Effector memory CD8-positive, alpha-beta T cell (primary cell): Measurements from ENCODE around the gene PTGS2.
"Not testable (repeated sequence)": the region's sequence is repeated elsewhere in the genome, so short reads cannot be mapped to it uniquely, and the experiment has no call there.

Source experiments
- ATAC-seq: fragments of 150-1000 bp; cut with Tn5 transposase; replicated peaks from 2 replicates; pipeline ENCODE4 v1.10.0; 2021; ENCODE audit warnings: mild to moderate bottlenecking, moderate library complexity
- DNase-seq, 3 experiments: peaks; one replicate each; pipeline ENCODE4 v3.0.0; 2021
- H3K27ac Mint-ChIP-seq, 2 donors: one replicate each; pipeline ENCODE4 v1.8.0; 2022; ENCODE audit warnings: mild to moderate bottlenecking in 2 of 2, mixed read lengths in 2 of 2, moderate library complexity in 2 of 2
- H3K27me3 Mint-ChIP-seq, 2 donors: one replicate each; pipeline ENCODE4 v1.8.0; 2022; ENCODE audit warnings: mixed read lengths in 2 of 2
- H3K36me3 Mint-ChIP-seq: one replicate; pipeline ENCODE4 v1.8.0; 2022; ENCODE audit warnings: mild to moderate bottlenecking, moderate library complexity, mixed read lengths; ENCODE audit not compliant: insufficient read depth
- H3K4me1 Mint-ChIP-seq, 2 donors: one replicate each; pipeline ENCODE4 v1.8.0; 2022; ENCODE audit warnings: low read depth in 2 of 2, mixed read lengths in 2 of 2
- H3K4me3 Mint-ChIP-seq, 2 donors: one replicate each; pipeline ENCODE4 v1.8.0; 2022; ENCODE audit warnings: mild to moderate bottlenecking in 2 of 2, mixed read lengths in 2 of 2, moderate library complexity in 2 of 2
- H3K9me3 Mint-ChIP-seq, 2 donors: one replicate each; pipeline ENCODE4 v1.8.0; 2022; ENCODE audit warnings: mixed read lengths in 2 of 2

Gene PTGS2

GRCh38 chr1:186682736-186683135 is 2.5 kb upstream of the PTGS2 start:
- no peak for ATAC-seq
- Mint-ChIP-seq H3K36me3 (no peaks in the 10 kb centered on the region), H3K27ac (no peak overlapping the region), H3K4me1 (peaks cover 0 to 3% of the 10 kb centered on the region in 2 donors), H3K4me3 (no peak overlapping the region), H3K9me3 (no peaks in the 10 kb centered on the region), H3K27me3 (peaks cover 27 to 46% of the 10 kb centered on the region in 2 donors)
- no peak for DNase-seq

DNA sequence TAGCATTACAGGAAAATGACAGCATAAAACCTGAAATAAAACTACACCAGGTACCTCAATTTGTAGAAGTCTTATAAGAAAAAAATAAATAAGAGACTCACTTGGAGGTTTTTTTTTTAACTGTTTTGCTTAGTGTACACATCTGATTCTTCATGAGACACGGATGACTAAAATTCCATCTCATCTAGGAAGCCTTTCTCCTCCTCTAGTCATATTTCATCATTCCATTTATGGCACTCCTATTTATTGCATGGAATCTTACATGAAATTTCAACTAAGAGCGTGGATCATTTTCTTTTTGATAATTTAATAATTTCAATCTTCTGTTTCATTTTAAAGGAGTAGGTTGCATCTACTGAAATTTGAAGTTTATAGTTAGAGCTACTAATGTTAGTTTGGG is 1.6 kb upstream of the PTGS2 start:
- Mint-ChIP-seq H3K9me3 (no peaks in the 10 kb centered on the region), H3K4me3 (no peak overlapping the region), H3K36me3 (no peaks in the 10 kb centered on the region), H3K4me1 (peaks cover 0 to 3% of the 10 kb centered on the region in 2 donors), H3K27me3 (peaks cover 27 to 46% of the 10 kb centered on the region in 2 donors), H3K27ac (no peak overlapping the region)
- no peak for DNase-seq
- no peak for ATAC-seq

GRCh38 chr1:186681121-186681520 is 898 bp upstream of the PTGS2 start:
- Mint-ChIP-seq H3K4me1 (peaks cover 0 to 3% of the 10 kb centered on the region in 2 donors), H3K27ac (no peak overlapping the region), H3K36me3 (no peaks in the 10 kb centered on the region), H3K27me3 (peaks cover 27 to 46% of the 10 kb centered on the region in 2 donors), H3K9me3 (no peaks in the 10 kb centered on the region), H3K4me3 (peak overlapping the region in 1 of 2 donors; percentile 47)
- DNase-seq, result no peak
- ATAC-seq, result no peak

DNA sequence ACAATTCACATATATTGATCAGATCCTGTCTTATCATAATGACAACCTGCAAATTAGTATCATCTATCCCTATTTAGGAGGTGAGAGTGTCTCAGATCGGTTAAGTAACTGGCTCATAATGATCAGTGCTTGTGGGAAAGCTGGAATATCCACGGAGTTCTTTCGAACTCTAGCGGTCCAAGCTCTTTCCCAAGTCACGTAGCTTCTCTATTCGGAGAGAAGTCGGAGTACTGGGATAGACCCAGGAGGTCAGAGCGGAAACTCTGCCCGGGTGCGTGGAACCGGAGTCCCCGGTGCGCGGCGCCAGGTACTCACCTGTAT is 339 bp downstream of the PTGS2 start:
- no peaks in the 10 kb centered on the region for H3K9me3 Mint-ChIP-seq
- DNase-seq, result no peak
- peaks cover 27 to 46% of the 10 kb centered on the region in 2 donors for H3K27me3 Mint-ChIP-seq

GRCh38 chr1:186678155-186678554 is 2.1 kb downstream of the PTGS2 start:
- no peak overlapping the region for H3K27ac Mint-ChIP-seq
- no peaks in the 10 kb centered on the region for H3K9me3 Mint-ChIP-seq
- H3K4me3 Mint-ChIP-seq, result no peak overlapping the region
- ATAC-seq (no peak), DNase-seq (no peak)
- peaks cover 0 to 3% of the 10 kb centered on the region in 2 donors for H3K4me1 Mint-ChIP-seq
- peaks cover 20 to 38% of the 10 kb centered on the region in 2 donors for H3K27me3 Mint-ChIP-seq
- peaks cover 3% of the 10 kb centered on the region for H3K36me3 Mint-ChIP-seq

More for the DNA sequence above, 339 bp downstream of the PTGS2 start:
- ATAC-seq, result no peak
- Mint-ChIP-seq H3K4me3 (peak overlapping the region in 1 of 2 donors; percentile 47), H3K36me3 (peaks cover 2% of the 10 kb centered on the region), H3K27ac (no peak overlapping the region), H3K4me1 (peaks cover 0 to 3% of the 10 kb centered on the region in 2 donors)

- H3K27ac Mint-ChIP-seq, result no peak overlapping the region
- H3K4me1 Mint-ChIP-seq, result no peaks in the 10 kb centered on the region
- ATAC-seq, result no peak
- H3K9me3 Mint-ChIP-seq, result peaks cover 0 to 2% of the 10 kb centered on the region in 2 donors
- DNase-seq, result no peak
- H3K4me3 Mint-ChIP-seq, result no peak overlapping the region
- H3K27me3 Mint-ChIP-seq, result no peaks in the 10 kb centered on the region
- peaks cover 3% of the 10 kb centered on the region for H3K36me3 Mint-ChIP-seq
Observed at GRCh38 chr1:186672596-186672995, 7.6 kb downstream of the PTGS2 start.

DNA sequence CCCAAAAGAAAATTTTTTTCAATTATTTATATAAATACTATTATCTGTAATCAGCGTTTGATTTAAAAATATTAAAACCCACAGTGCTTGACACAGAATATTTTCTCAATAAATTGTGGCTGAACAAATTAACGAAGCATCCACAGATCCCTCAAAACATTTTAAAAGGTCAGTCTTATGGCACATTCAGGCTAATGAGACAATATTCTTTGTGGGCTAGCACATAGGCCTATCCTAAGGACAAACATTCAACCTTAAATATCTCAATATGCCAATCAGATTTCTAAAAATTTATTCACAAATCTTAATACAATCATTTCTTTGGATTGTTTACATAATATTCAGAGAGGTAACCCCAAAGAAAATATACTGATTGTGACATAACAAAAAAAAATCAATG is 8.1 kb downstream of the PTGS2 start:
- H3K4me3 Mint-ChIP-seq, result no peak overlapping the region
- H3K9me3 Mint-ChIP-seq, result peaks cover 0 to 2% of the 10 kb centered on the region in 2 donors
- no peaks in the 10 kb centered on the region for H3K27me3 Mint-ChIP-seq
- no peak overlapping the region for H3K27ac Mint-ChIP-seq
- H3K4me1 Mint-ChIP-seq, result no peaks in the 10 kb centered on the region
- H3K36me3 Mint-ChIP-seq, result peaks cover 3% of the 10 kb centered on the region
- DNase-seq (no peak), ATAC-seq (no peak)

GRCh38 chr1:186671136-186671825 is 8.9 kb downstream of the PTGS2 start:
- Mint-ChIP-seq H3K4me1 (no peaks in the 10 kb centered on the region), H3K4me3 (no peak overlapping the region), H3K9me3 (peaks cover 0 to 2% of the 10 kb centered on the region in 2 donors), H3K27me3 (no peaks in the 10 kb centered on the region), H3K36me3 (peaks cover 3% of the 10 kb centered on the region), H3K27ac (no peak overlapping the region)
- ATAC-seq (no peak), DNase-seq (no peak)

- Mint-ChIP-seq H3K4me1 (no peaks in the 10 kb centered on the region), H3K9me3 (peaks cover 0 to 2% of the 10 kb centered on the region in 2 donors), H3K4me3 (no peak overlapping the region), H3K27ac (no peak overlapping the region), H3K27me3 (no peaks in the 10 kb centered on the region), H3K36me3 (peaks cover 3% of the 10 kb centered on the region)
- no peak for DNase-seq
- ATAC-seq, result no peak
Observed at GRCh38 chr1:186670297-186671135, 9.7 kb downstream of the PTGS2 start.

- H3K27ac Mint-ChIP-seq, ATAC-seq, DNase-seq, H3K36me3 Mint-ChIP-seq, H3K4me1 Mint-ChIP-seq, H3K4me3 Mint-ChIP-seq, H3K27me3 Mint-ChIP-seq, H3K9me3 Mint-ChIP-seq: not testable (repeated sequence)
Observed at GRCh38 chr1:186669784-186670183, 10.4 kb downstream of the PTGS2 start.

DNA sequence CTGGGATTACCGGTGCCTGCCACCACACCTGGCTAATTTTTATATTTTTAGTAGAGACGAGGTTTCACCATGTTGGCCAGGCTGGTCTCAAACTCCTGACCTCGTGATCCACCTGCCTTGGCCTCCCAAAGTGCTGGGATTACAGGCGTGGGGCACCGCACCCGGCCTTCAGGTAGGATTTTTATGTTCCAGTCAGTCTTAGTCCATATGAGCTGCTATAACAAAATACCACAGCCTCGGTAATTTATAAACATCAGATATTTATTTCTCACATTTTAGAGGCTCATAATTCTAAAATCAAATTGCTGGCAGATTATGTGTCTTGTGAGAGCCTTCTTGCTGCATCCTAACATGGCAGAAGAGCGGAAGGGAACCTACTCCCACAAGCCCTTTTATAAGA is 16.0 kb downstream of the PTGS2 start:
- not testable (repeated sequence) for ATAC-seq

DNA sequence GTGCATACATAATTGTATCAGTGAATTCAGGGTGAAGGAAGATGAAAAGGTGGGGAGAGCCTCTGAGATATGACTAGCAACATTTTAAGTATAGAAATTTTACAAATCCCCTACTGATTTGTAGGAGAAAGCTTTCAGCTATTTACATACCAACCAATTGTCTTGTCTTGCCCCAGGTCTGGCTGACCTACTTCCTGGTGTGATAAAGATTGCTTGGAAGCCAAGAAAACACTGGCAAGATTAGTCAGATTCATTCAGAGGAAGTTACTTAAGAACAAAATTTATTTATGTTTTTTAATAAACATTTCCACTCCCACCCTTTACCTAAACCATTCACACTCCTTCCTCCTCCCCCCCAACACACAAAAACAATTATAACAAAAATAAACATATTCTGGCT is 17.5 kb downstream of the PTGS2 start:
- no peaks in the 10 kb centered on the region for H3K36me3 Mint-ChIP-seq
- DNase-seq, result no peak
- peaks cover 4 to 8% of the 10 kb centered on the region in 2 donors for H3K9me3 Mint-ChIP-seq
- H3K27me3 Mint-ChIP-seq, result no peaks in the 10 kb centered on the region
- no peak overlapping the region for H3K4me3 Mint-ChIP-seq
- ATAC-seq, result no peak
- H3K27ac Mint-ChIP-seq, result no peak overlapping the region
- no peaks in the 10 kb centered on the region for H3K4me1 Mint-ChIP-seq

More for the DNA sequence above, 16.0 kb downstream of the PTGS2 start:
- not testable (repeated sequence) for H3K36me3 Mint-ChIP-seq, H3K9me3 Mint-ChIP-seq, H3K27ac Mint-ChIP-seq, DNase-seq, H3K4me1 Mint-ChIP-seq, H3K27me3 Mint-ChIP-seq, H3K4me3 Mint-ChIP-seq

- no peak for DNase-seq
- no peaks in the 10 kb centered on the region for H3K27me3 Mint-ChIP-seq
- no peaks in the 10 kb centered on the region for H3K36me3 Mint-ChIP-seq
- H3K27ac Mint-ChIP-seq, result no peak overlapping the region
- peaks cover 6 to 8% of the 10 kb centered on the region in 2 donors for H3K9me3 Mint-ChIP-seq
- H3K4me3 Mint-ChIP-seq, result no peak overlapping the region
- H3K4me1 Mint-ChIP-seq, result no peaks in the 10 kb centered on the region
- no peak for ATAC-seq
Observed at GRCh38 chr1:186659890-186660341, 20.3 kb downstream of the PTGS2 start.

DNA sequence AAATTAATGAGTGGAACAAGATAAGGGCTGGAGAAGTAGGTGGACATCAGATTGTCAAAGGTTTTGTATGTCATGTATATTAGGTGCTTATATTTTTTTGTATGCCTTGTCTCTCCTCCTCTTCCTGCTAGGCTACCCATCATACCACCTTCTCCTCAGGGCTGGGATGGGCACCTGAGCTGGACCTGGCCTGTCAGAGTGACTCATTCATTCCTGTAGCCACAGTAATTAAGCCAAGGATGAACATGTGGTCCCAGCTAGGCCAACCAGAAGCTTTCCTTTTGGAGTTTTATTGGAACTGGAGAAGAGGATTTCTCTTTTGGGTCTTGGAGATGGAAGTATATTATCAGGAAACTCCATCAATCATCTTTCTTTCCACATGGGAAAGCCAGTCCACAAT is 21.2 kb downstream of the PTGS2 start:
- Mint-ChIP-seq H3K36me3 (no peaks in the 10 kb centered on the region), H3K27me3 (no peaks in the 10 kb centered on the region), H3K4me3 (no peak overlapping the region), H3K27ac (no peak overlapping the region), H3K9me3 (peaks cover 6 to 7% of the 10 kb centered on the region in 2 donors), H3K4me1 (no peaks in the 10 kb centered on the region)
- no peak for ATAC-seq
- DNase-seq, result no peak
